Epithelial cell of esophagus (primary cell): Measurements from ENCODE around the gene PRXL2A.

Source experiments
- DNase-seq: peaks from one replicate; pipeline ENCODE4 v3.0.0; 2010; ENCODE audit warnings: low read depth
- H3K4me3 ChIP-seq: 2 replicates; pipeline ENCODE4 v1.5.1; 2011; ENCODE audit warnings: mild to moderate bottlenecking, low read length, control low read depth
- CTCF ChIP-seq: IDR thresholded peaks from 2 replicates; pipeline ENCODE4 v1.5.1; 2011; ENCODE audit warnings: low read depth, mild to moderate bottlenecking, low read length, control low read depth, inconsistent platforms; ENCODE audit not compliant: insufficient read depth; ENCODE audit errors: missing control alignments

PRXL2A gene

GRCh38 chr10:80410578-80411145 lies 2.3 kb downstream of the PRXL2A start:
- H3K4me3 ChIP-seq: no peak overlapping the region
- no peak for DNase-seq
- no peak for TF ChIP-seq CTCF

- DNase-seq: no peak
- TF ChIP-seq CTCF: no peak
- H3K4me3 ChIP-seq: no peak overlapping the region
Measured at GRCh38 chr10:80411267-80411668, 2.9 kb downstream of the PRXL2A start.

- no peak overlapping the region for H3K4me3 ChIP-seq
- DNase-seq: peak; percentile 78
- no peak for TF ChIP-seq CTCF
Measured at GRCh38 chr10:80411681-80412220, 3.4 kb downstream of the PRXL2A start.

GRCh38 chr10:80412486-80412885 lies 4.1 kb downstream of the PRXL2A start:
- no peak for TF ChIP-seq CTCF
- no peak for DNase-seq
- no peak overlapping the region for H3K4me3 ChIP-seq

- H3K4me3 ChIP-seq: peak overlapping the region; percentile 28
- peak; percentile 97 for DNase-seq
- TF ChIP-seq CTCF: no peak
Measured at GRCh38 chr10:80413271-80413996, 5.1 kb downstream of the PRXL2A start.

GRCh38 chr10:80414142-80414895 lies 6.0 kb downstream of the PRXL2A start:
- H3K4me3 ChIP-seq: peak overlapping the region; percentile 28
- no peak for DNase-seq
- TF ChIP-seq CTCF: no peak
